HG03342 (cell line): ENCODE results near the gene CPT1A.

Experiments
- ATAC-seq: cut with Tn5 transposase; IDR thresholded peaks from one replicate; pipeline ENCODE4 v1.9.1; 2021; ENCODE audit warnings: mild to moderate bottlenecking, moderate library complexity; ENCODE audit not compliant: unreplicated experiment

The CPT1A gene

GRCh38 chr11:68854273-68854958 is 12.7 kb upstream of the CPT1A start:
- no peak for ATAC-seq

DNA sequence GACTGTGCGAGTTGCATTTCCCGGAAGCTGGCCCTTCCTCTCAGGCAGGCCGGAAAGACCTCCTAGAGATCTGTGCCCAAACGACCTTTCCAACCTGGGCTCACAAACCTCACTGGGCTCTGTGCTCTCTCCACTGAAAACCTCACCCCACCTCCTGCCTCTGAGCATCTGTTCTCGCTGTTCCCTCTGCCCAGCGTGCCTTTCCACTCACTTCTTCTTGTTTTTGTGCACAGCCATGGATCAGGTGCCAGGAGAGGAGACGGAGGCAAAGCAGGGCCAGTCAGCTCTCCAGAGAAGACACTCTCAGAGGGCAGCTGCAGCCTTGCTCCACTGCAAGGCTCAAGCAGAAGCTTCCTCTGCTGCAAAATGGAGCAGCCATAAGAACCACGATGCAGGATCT is 10.9 kb upstream of the CPT1A start:
- no peak for ATAC-seq

DNA sequence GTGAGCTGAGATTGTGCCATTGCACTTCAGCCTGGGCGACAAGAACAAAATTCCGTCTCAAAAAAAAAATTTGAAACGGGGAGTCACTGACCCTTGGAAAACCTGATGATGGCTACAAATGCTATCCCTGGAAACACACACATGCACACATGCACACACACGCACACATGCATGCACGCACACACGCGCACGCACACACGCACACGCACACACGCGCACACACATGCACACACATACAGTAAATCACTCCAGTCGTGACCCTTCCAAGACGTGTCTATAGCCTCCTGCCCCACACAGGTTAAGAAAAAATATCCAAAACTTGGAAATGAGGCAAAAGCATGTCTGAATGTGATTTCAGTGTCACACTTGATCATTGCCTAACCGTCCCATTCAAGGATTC is 6.7 kb upstream of the CPT1A start:
- ATAC-seq, result no peak

DNA sequence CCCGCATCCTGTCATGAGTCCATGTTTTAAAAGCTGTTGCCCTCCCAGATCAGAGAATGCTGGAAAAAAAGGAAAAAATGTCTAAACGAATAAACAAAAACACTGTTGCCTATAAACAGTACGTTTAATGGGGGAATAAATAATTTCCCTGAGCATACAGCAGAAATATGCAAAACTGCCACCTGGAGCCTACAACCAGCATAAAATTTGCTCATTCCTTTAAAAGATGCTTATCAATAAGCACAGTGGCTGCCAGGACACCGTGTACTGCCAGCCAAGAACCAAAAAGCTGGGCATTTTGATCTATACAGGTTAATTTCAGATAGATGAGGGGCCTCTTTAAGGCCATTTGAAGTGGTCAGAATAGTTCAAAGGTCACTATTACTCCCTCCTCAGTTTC is 5.7 kb upstream of the CPT1A start:
- no peak for ATAC-seq

DNA sequence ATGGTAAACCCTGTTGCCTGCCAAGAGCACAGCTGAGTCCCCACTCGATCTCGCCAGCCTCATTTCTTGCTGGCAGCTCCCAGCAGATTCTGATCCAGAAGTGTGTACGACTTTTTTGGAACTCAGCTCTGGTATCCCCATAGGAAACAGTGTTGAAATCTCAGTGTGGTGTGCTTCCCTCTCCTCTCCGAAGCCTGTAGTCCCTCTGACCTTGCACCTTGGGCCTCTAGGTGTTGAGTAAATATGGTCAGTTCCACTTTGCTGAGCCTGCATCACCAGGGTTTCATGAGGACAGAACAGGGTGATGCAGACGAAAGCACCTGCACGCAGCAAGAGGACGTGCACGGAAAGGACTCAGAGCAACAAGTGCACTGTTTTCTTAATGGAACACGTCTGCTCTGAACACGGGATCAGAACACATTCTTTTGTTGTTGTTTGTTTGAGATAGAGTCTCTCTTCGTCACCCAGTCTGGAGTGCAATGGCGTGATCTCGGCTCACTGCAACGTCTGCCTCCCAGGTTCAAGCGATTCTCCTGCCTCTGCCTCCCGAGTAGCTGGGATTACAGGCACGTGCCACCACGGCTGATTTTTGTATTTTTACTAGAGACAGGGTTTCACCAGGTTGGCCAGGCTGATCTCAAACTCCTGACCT is 3.8 kb upstream of the CPT1A start:
- ATAC-seq, result no peak

- ATAC-seq, result no peak
These were observed 3.1 kb upstream of the CPT1A start for GRCh38 chr11:68844801-68845200.

DNA sequence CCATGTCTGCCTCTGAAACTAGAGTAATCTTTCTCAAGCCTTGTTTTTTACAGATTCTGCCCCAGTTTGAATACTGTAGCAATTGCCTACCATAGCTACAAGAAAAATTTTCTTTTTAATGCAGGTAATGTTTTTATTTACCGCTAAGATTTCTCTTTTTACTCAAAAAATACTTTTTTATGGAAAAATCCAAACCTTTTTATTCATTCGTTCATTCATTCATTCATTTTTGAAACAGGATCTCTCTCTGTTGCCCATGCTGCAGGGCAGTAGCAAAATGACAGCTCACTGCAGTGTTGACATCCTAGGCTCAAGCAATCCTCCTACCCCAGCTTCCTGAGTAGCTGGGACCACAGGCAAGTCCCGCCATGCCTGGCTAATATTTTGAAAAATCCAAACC is 2.7 kb upstream of the CPT1A start:
- no peak for ATAC-seq

GRCh38 chr11:68843703-68844312 is 2.1 kb upstream of the CPT1A start:
- peak; percentile 36 for ATAC-seq

DNA sequence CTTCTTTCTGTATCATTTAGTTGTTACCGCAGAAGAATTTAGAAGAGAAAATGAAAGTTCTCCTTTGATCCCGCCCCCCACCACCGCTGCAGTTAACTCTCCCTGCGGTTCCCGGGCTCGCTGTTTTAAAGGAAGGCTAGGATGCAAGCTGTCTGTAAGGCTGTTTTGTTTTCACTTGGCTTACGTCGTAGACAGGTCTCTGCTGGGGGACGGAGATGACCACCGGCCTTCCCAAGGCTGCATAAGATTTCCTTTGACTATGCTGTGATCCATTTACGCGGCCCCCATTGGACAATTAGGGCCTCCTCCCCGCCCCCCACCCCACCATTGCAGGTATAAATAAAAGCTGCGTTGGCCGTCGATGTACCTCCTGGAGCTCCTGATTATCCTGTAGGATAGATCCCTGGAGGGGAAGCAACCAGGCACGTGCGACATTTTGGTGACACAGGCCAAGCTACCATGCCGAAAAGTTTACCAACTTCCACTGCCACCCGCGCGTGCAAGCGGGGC is 1.4 kb upstream of the CPT1A start:
- no peak for ATAC-seq

- no peak for ATAC-seq
These were observed 823 bp upstream of the CPT1A start for GRCh38 chr11:68842427-68843051.

DNA sequence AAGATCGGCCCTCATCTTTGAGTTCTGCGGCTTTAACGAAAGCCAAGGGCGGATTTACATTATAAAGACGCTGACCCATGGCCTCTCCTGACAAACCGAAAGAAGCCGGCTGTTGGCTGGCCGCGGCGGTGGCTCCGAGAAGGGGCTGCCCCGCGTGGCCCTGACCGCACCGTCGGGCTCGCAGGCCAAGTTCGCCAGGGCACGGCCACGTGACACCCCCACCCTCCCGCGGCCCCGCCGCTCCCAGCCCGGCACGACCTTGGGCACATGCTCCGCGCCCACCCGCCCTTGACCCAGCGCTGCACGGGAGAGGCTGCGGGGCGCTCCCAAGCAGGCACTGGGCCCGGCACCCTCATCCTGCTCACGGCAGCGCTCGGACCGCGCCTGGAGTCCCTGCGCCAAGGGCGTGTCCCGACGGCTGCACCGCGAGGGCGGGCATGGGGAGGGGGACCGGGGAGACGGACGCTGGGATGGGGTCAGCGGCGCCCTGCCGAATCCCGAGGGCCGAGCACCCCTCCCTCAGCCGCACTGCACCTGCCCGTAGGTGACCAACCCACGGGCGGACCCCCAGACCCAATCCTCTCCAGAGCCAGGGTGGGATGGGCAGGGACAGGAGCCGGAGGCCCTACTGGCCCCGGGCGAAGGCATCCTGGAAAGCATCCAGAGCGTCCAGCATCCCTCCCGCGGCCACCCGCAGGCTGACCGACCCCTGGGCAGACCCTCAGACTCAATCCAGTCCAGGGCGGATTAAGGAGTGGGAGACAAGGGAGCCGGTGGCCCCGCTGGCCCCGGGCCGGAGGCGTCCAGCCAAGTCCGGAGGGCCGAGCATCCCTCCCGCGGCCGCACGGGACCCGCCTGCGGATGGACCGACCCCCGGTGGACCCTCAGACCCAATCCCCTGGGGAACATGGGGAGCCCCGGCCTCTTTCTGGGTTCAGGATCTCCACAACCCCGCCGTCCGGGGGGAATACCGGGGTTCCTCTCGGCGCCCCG is 759 bp downstream of the CPT1A start:
- no peak for ATAC-seq

GRCh38 chr11:68839911-68840641 is 1.6 kb downstream of the CPT1A start:
- no peak for ATAC-seq

DNA sequence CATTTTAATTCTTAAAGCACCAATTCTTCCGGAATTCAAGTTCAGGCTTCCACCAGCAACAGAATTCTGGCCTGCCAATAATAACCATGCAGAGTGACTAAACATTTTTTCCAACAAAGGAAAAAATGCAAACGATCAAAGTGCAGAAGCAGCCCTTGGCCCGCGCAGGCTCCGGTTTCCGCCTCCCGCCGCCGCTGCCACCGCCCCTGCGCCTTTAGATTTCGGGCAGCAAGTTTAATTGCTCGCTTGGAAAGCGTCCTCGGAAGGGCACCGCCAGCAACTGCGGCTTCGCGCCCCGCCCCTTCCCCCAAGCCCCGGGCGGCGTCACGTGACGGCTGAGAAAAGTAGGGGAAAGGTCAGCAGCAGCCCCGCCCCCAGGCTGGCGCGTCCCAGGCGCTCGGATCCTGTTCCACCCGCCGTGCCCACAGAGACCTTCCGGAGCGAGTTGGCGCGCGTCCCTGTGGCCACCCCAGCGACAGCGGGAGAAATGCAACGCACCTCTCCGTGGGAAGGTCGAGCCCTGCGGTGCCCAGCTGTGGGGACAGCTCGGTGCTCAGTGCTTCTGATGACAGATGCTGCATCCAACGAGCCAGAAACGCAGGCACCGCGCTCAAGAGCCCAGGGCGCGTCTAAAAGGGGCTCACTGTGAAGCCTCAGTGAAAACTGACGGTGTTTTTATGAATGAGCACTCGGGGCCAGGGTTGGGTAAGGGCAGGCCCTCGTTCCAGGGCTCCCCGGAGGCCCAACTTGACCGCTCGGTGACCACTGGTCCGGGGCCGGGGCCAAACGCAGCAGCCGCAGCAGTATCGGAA is 2.5 kb downstream of the CPT1A start:
- peak; percentile 43 for ATAC-seq

GRCh38 chr11:68838572-68838964 is 3.1 kb downstream of the CPT1A start:
- ATAC-seq, result no peak

- ATAC-seq, result no peak
These were observed 3.8 kb downstream of the CPT1A start for GRCh38 chr11:68837583-68838571.

DNA sequence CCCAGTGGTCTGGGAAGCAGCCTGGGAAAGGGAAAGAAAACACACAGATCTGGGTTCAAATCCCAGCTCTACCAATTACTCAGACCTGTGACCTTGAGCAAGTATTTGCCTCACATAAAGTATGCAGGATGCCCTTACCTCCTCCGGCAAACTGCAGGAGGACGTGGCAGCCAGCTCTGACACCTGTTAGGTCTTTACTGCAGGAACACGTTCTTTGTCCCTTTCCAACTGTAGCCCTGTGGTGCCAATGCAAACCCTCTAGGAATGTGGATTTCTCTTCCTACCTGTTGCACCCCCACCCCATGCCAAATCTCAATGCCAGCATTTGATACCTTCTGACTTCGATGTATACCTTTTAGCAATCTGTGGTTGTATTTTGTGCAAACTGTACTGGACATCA is 6.0 kb downstream of the CPT1A start:
- ATAC-seq, result no peak

DNA sequence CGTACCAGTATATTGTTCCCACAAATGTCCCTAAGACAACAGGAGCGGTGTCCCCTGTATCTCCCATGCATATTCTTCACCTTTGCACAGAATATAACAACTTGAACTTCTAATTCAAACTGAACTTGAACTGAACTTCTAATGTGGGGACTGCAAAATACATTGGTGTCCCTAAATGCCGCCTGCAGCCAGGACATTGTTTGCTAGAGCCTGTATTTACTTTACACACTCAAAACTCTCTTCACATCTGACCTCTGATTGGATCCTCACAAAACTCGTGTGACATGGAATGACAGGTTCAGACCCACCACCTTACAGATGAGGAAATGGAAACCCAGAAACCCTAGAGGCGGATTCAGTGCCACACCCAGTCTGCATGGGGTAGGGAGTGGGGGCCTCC is 6.4 kb downstream of the CPT1A start:
- ATAC-seq, result no peak
